Hepatocyte (in vitro differentiated cells): ENCODE results near the gene WDHD1. TPM values are rescaled to one million over a fixed set of nuclear protein-coding genes. Genes with fewer than 3 reads are reported as not detected.
A peak's percentile ranks its signal among the peaks of the same experiment; 100 is the strongest.

ENCODE experiments used
- DNase-seq: peaks from one replicate; pipeline ENCODE4 v3.0.0-alpha.2; 2016; ENCODE audit warnings: low spot score
- H2AFZ ChIP-seq: fragments of 200-600 bp; sonication (generic); 2 replicates; pipeline ENCODE4 v1.6.0; 2016; ENCODE audit warnings: antibody characterized with exemption, mild to moderate bottlenecking
- H3K27ac ChIP-seq: fragments of 200-600 bp; sonication (generic); 2 replicates; pipeline ENCODE4 v1.5.1; 2016; ENCODE audit warnings: mild to moderate bottlenecking
- H3K27me3 ChIP-seq: fragments of 200-600 bp; sonication (generic); 2 replicates; pipeline ENCODE4 v1.6.1; 2016
- H3K36me3 ChIP-seq: fragments of 200-600 bp; sonication (generic); replicated peaks from 2 replicates; pipeline ENCODE4 v1.5.1; 2016; ENCODE audit warnings: low read depth; ENCODE audit not compliant: insufficient read depth
- H3K4me1 ChIP-seq: fragments of 200-600 bp; sonication (generic); 2 replicates; pipeline ENCODE4 v1.5.1; 2016; ENCODE audit warnings: mild to moderate bottlenecking, moderate library complexity; ENCODE audit not compliant: insufficient read depth
- H3K4me2 ChIP-seq: fragments of 200-600 bp; sonication (generic); 2 replicates; pipeline ENCODE4 v1.6.0; 2016
- H3K4me3 ChIP-seq: fragments of 200-600 bp; sonication (generic); 2 replicates; pipeline ENCODE4 v1.5.1; 2016; ENCODE audit warnings: mild to moderate bottlenecking
- H3K79me2 ChIP-seq: fragments of 200-600 bp; sonication (generic); 2 replicates; pipeline ENCODE4 v1.6.0; 2017; ENCODE audit warnings: mild to moderate bottlenecking
- H3K9me2 ChIP-seq: fragments of 200-600 bp; sonication (generic); replicated peaks from 2 replicates; pipeline ENCODE4 v1.6.0; 2017; ENCODE audit warnings: mild to moderate bottlenecking; ENCODE audit not compliant: insufficient read depth
- H3K9me3 ChIP-seq: fragments of 200-600 bp; sonication (generic); 2 replicates; pipeline ENCODE4 v1.5.1; 2016; ENCODE audit warnings: low read depth, mild to moderate bottlenecking
- H4K20me1 ChIP-seq: fragments of 200-600 bp; sonication (generic); 2 replicates; pipeline ENCODE4 v1.6.0; 2016; ENCODE audit warnings: mild to moderate bottlenecking; ENCODE audit not compliant: insufficient read depth, poor library complexity, severe bottlenecking
- EZH2 ChIP-seq: fragments of 200-600 bp; sonication (generic); IDR thresholded peaks from 2 replicates; pipeline ENCODE4 v1.6.1; 2016; ENCODE audit warnings: antibody characterized with exemption, mild to moderate bottlenecking, borderline replicate concordance
- EZH2phosphoT487 ChIP-seq: fragments of 200-600 bp; sonication (generic); IDR thresholded peaks from one replicate; pipeline ENCODE4 v1.6.1; 2018; ENCODE audit warnings: antibody characterized with exemption, mild to moderate bottlenecking, low read depth, moderate library complexity; ENCODE audit not compliant: unreplicated experiment, severe bottlenecking
- WGBS: methylation state at CpG from one replicate; pipeline ENCODE4 v1.1.6; 2016; ENCODE audit warnings: low lambda C conversion rate; ENCODE audit errors: missing lambda C conversion rate; 5-methylcytosine and 5-hydroxymethylcytosine counted together
- polyA plus RNA-seq: library from polyadenylated mRNA; unstranded; fragments of >200 nt; fragmentation: Nextera tagmentation; extraction: Ambion mirVana; gene quantifications from 2 replicates; pipeline ENCODE4 v1.2.1, GENCODE V29; 2016
- total RNA-seq: library from RNA; depleted of rRNA; stranded (reverse); fragments of >200 nt; gene quantifications from 2 replicates; pipeline ENCODE4 v1.2.3, GENCODE V29; 2014
- TF ChIP-seq, protein P1 (sequence below): fragments of 200-600 bp; sonication (generic); IDR thresholded peaks from 2 replicates; pipeline ENCODE4 v1.5.1; 2016; ENCODE audit warnings: antibody characterized with exemption, mild to moderate bottlenecking; ENCODE audit not compliant: poor library complexity

WDHD1 gene
- total and polyA plus RNA-seq, 2 experiments from 2014 or later: 4.1 to 5.9 TPM

DNA sequence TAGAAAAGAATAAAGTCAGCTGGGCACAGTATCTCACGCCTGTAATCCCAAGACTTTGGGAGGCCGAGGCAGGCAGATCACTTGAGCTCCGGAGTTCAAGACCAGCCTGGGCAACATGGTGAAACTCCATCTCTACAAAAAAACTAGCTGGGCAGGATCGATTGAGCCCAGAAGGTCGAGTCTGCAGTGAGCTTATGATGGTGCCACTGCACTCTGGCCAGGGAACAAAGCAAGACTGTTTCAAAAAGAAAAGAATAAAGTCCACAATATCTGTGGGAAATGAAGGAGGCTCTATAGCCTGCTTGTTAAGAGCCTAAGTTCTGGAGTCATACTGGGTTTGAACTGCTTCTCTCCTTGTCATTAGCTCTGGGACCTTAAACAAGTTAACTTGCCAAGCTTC, 32.4 kb upstream of the WDHD1 start:
- Histone ChIP-seq H3K79me2 (peaks cover 88% of the 10 kb centered on the region), H3K4me3 (no peak overlapping the region), H3K9me3 (no peaks in the 10 kb centered on the region), H3K36me3 (no peaks in the 10 kb centered on the region), H3K9me2 (no peaks in the 10 kb centered on the region), H3K27me3 (no peaks in the 10 kb centered on the region), H4K20me1 (peaks cover 71% of the 10 kb centered on the region), H3K4me2 (no peak overlapping the region), H3K27ac (no peak overlapping the region), H3K4me1 (no peaks in the 10 kb centered on the region), H2AFZ (no peak overlapping the region)
- over 99% methylated on average over 5 of the region's 5 CpGs for WGBS
- no peak for TF ChIP-seq EZH2phosphoT487
- TF ChIP-seq, protein P1, sequence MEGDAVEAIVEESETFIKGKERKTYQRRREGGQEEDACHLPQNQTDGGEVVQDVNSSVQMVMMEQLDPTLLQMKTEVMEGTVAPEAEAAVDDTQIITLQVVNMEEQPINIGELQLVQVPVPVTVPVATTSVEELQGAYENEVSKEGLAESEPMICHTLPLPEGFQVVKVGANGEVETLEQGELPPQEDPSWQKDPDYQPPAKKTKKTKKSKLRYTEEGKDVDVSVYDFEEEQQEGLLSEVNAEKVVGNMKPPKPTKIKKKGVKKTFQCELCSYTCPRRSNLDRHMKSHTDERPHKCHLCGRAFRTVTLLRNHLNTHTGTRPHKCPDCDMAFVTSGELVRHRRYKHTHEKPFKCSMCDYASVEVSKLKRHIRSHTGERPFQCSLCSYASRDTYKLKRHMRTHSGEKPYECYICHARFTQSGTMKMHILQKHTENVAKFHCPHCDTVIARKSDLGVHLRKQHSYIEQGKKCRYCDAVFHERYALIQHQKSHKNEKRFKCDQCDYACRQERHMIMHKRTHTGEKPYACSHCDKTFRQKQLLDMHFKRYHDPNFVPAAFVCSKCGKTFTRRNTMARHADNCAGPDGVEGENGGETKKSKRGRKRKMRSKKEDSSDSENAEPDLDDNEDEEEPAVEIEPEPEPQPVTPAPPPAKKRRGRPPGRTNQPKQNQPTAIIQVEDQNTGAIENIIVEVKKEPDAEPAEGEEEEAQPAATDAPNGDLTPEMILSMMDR: no peak
- TF ChIP-seq EZH2: no peak
- no peak for DNase-seq

DNA sequence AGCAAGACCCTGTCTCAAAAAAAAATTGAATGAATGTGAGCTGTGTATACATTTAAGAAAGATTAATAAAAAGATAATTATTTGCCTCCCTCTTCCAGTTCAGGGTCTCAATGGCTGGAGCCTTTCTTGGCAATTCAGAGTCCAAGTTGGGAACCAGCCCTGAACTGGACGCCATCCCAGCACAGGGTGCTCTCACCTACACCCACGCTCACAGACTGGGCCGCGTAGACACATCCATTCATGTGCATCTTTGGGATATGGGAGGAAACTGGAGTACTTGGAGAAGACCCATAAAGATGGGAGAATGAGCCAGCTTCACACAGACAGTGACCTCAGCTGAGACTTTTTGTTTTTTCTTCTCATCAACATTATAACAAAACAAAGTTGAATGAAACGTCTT, 31.0 kb upstream of the WDHD1 start:
- no peak for DNase-seq
- Histone ChIP-seq H3K27me3 (no peaks in the 10 kb centered on the region), H4K20me1 (peaks cover 81% of the 10 kb centered on the region), H3K9me2 (no peaks in the 10 kb centered on the region), H3K4me3 (no peak overlapping the region), H3K9me3 (no peaks in the 10 kb centered on the region), H3K36me3 (no peaks in the 10 kb centered on the region), H2AFZ (no peak overlapping the region), H3K4me2 (no peak overlapping the region), H3K4me1 (peaks cover 8% of the 10 kb centered on the region), H3K79me2 (peaks cover 96% of the 10 kb centered on the region), H3K27ac (no peak overlapping the region)
- 100% methylated on average over 5 of the region's 5 CpGs for WGBS
- TF ChIP-seq EZH2phosphoT487: no peak
- TF ChIP-seq EZH2: no peak
- TF ChIP-seq, protein P1: no peak

DNA sequence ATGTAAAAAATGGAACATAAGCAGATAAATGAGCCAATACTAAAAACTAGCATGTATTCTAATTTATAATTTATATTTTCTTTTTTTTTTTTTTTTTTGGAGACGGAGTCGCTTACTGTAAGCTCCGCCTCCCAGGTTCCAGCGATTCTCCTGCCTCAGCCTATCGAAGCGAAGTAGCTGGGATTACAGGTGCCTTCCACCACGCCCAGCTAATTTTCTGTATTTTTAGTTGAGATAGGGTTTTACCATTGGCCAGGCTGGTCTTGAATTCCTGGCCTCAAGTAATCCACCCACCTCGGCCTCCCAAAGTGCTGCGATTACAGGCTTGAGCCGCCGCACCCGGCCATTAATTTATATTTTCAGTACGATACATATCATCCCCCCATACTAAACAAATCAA, 27.2 kb upstream of the WDHD1 start:
- Histone ChIP-seq H3K4me3 (no peak overlapping the region), H3K9me3 (no peaks in the 10 kb centered on the region), H3K4me2 (peak overlapping the region; percentile 77), H3K9me2 (no peaks in the 10 kb centered on the region), H3K27ac (no peak overlapping the region), H3K4me1 (peaks cover 12% of the 10 kb centered on the region), H3K27me3 (no peaks in the 10 kb centered on the region), H3K79me2 (peaks cover 70% of the 10 kb centered on the region), H3K36me3 (no peaks in the 10 kb centered on the region), H2AFZ (no peak overlapping the region), H4K20me1 (peaks cover 52% of the 10 kb centered on the region)
- no peak for TF ChIP-seq EZH2phosphoT487
- TF ChIP-seq EZH2: no peak
- TF ChIP-seq, protein P1: no peak
- DNase-seq: no peak
- WGBS: 98% methylated on average over 13 of the region's 13 CpGs

DNA sequence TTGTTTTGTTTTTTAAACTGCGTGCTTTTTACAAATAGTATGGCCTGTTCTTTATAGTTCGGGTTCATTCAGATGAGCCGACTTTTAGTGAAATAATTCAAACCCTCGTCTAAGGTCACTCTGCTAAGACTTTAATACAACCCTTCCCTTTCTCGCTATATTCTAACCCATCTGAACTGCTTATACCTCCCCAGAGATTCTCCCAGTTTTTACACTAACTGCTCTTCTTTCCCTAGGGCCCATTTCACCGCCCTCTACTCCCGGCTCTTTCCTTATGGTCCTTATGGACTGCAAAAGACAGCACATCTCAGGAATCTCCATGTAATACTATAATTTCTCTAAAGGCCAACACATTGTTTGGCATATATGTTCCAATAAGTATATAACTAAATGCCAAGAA, 26.6 kb upstream of the WDHD1 start:
- no peak for DNase-seq
- Histone ChIP-seq H3K27me3 (no peaks in the 10 kb centered on the region), H3K36me3 (no peaks in the 10 kb centered on the region), H3K4me3 (peak overlapping the region; percentile 79), H3K27ac (peak overlapping the region; percentile 100), H3K9me3 (no peaks in the 10 kb centered on the region), H3K9me2 (no peaks in the 10 kb centered on the region), H3K4me1 (peaks cover 12% of the 10 kb centered on the region), H2AFZ (no peak overlapping the region), H3K4me2 (peak overlapping the region; percentile 77), H4K20me1 (peaks cover 46% of the 10 kb centered on the region), H3K79me2 (peaks cover 64% of the 10 kb centered on the region)
- WGBS: 92% methylated on average over 7 of the region's 7 CpGs
- no peak for TF ChIP-seq EZH2
